Progenitor cell of endocrine pancreas (in vitro differentiated cells): ENCODE data around the gene MED12L. TPM values are rescaled to one million over a fixed set of nuclear protein-coding genes. Genes with fewer than 3 reads are reported as not detected.

Experiments used
- DNase-seq: peaks from one replicate; pipeline ENCODE4 v3.0.0; 2021; ENCODE audit warnings: low spot score; ENCODE audit not compliant: unreplicated experiment
- H3K27ac Mint-ChIP-seq: 2 replicates; pipeline ENCODE4 v1.8.0; 2021; ENCODE audit warnings: mild to moderate bottlenecking, moderate library complexity, mixed read lengths
- H3K27me3 Mint-ChIP-seq: 2 replicates; pipeline ENCODE4 v1.8.0; 2021; ENCODE audit warnings: mixed read lengths
- H3K36me3 Mint-ChIP-seq: 2 replicates; pipeline ENCODE4 v1.8.0; 2022; ENCODE audit warnings: mixed read lengths; ENCODE audit not compliant: insufficient read depth
- H3K4me1 Mint-ChIP-seq: 2 replicates; pipeline ENCODE4 v1.8.0; 2021; ENCODE audit warnings: low read depth, mixed read lengths
- H3K4me3 Mint-ChIP-seq: 2 replicates; pipeline ENCODE4 v1.8.0; 2021; ENCODE audit warnings: low read depth, mild to moderate bottlenecking, moderate library complexity, mixed read lengths
- H3K9me3 Mint-ChIP-seq: 2 replicates; pipeline ENCODE4 v1.8.0; 2021; ENCODE audit warnings: low read depth, mixed read lengths
- CTCF ChIP-seq: fragments of 200-600 bp; sonication (generic); IDR thresholded peaks from one replicate; pipeline ENCODE4 v1.5.0; 2021; ENCODE audit warnings: antibody characterized with exemption, mild to moderate bottlenecking; ENCODE audit not compliant: unreplicated experiment
- total RNA-seq: library from RNA; stranded (reverse); gene quantifications from 2 replicates; pipeline ENCODE4 v1.2.1, GENCODE V29; 2021

MED12L gene
- total RNA-seq, 1 donor from 2014 or later: 8.9 TPM

GRCh38 chr3:151303751-151304150 is 218.3 kb downstream of the MED12L start:
- no peaks in the 10 kb centered on the region for H3K9me3 Mint-ChIP-seq
- no peak overlapping the region for H3K27ac Mint-ChIP-seq
- TF ChIP-seq CTCF: no peak
- no peak for DNase-seq
- H3K4me1 Mint-ChIP-seq: peaks cover 9% of the 10 kb centered on the region
- H3K27me3 Mint-ChIP-seq: no peaks in the 10 kb centered on the region
- H3K4me3 Mint-ChIP-seq: no peak overlapping the region
- no peaks in the 10 kb centered on the region for H3K36me3 Mint-ChIP-seq

- H3K27ac Mint-ChIP-seq: peak overlapping the region; percentile 93
- H3K36me3 Mint-ChIP-seq: no peaks in the 10 kb centered on the region
- no peak overlapping the region for H3K4me3 Mint-ChIP-seq
- H3K9me3 Mint-ChIP-seq: no peaks in the 10 kb centered on the region
- peaks cover 9% of the 10 kb centered on the region for H3K4me1 Mint-ChIP-seq
- TF ChIP-seq CTCF: no peak
- H3K27me3 Mint-ChIP-seq: no peaks in the 10 kb centered on the region
- peak; percentile 13 for DNase-seq
These were observed 219.8 kb downstream of the MED12L start for GRCh38 chr3:151305060-151305774.

GRCh38 chr3:151305775-151306151 is 220.3 kb downstream of the MED12L start:
- Mint-ChIP-seq H3K4me3 (no peak overlapping the region), H3K27ac (peak overlapping the region; percentile 8), H3K27me3 (no peaks in the 10 kb centered on the region), H3K9me3 (no peaks in the 10 kb centered on the region), H3K4me1 (peaks cover 9% of the 10 kb centered on the region), H3K36me3 (no peaks in the 10 kb centered on the region)
- TF ChIP-seq CTCF: no peak
- DNase-seq: no peak

DNA sequence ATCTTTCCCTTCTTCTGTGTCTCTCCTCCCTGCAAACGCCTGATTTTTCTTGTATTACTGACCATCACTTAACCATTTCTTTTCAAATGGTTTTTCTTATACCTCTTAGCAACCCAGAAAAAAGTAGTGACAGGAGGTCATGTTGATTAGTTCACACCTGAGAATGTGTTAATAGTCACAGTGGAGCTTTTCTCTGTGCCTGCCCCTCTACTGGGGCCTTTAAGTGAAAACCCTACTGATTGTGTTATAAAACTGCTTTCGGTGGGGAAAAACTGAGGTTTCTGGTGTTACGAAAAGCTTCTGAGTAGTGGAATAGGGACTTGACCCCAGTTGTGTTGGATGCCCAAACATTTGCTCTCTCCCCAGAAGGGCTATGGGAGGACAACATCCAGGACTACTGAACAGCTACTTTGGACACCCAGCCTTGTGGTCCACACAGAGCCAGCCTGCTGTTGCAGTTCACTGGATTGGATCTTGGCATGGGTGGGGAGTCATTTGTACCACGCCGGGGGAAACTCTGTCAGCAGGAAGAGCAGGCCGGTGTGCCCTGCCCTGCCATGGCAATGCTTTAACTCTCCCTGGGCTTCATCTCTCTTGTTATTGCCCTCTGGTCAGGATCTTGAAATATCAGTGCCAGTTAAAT is 220.8 kb downstream of the MED12L start:
- TF ChIP-seq CTCF: no peak
- peak overlapping the region; percentile 8 for H3K27ac Mint-ChIP-seq
- no peaks in the 10 kb centered on the region for H3K36me3 Mint-ChIP-seq
- no peaks in the 10 kb centered on the region for H3K9me3 Mint-ChIP-seq
- DNase-seq: no peak
- no peaks in the 10 kb centered on the region for H3K27me3 Mint-ChIP-seq
- H3K4me3 Mint-ChIP-seq: no peak overlapping the region
- peaks cover 9% of the 10 kb centered on the region for H3K4me1 Mint-ChIP-seq

DNA sequence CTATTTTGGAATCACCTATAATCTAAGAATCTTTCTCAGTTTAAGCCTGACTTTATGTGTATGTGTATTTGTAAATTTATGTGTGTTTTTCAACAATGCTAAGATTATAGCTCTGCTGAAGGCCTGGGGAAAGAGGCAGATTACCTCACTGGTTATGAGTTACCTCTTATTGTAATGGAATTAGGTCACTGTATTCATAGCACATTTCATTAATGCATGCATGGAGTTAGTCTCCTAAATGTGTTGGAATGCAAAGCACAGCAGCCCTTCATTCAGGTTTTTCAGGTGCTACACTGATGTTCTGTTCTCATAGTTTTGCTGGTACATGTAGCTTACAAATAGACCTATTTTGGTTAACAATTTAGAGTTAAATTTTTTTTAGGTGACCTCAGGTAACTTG is 221.7 kb downstream of the MED12L start:
- peaks cover 9% of the 10 kb centered on the region for H3K4me1 Mint-ChIP-seq
- H3K4me3 Mint-ChIP-seq: no peak overlapping the region
- H3K27me3 Mint-ChIP-seq: no peaks in the 10 kb centered on the region
- no peaks in the 10 kb centered on the region for H3K36me3 Mint-ChIP-seq
- no peaks in the 10 kb centered on the region for H3K9me3 Mint-ChIP-seq
- no peak for DNase-seq
- no peak overlapping the region for H3K27ac Mint-ChIP-seq
- TF ChIP-seq CTCF: no peak
